Transverse colon (tissue), 4 donors: Measurements from ENCODE around the gene LRP3.

Experiments used
- EP300 ChIP-seq: sonication (generic); formaldehyde crosslinking; IDR thresholded peaks from one replicate; pipeline ENCODE4 v1.6.1; 2017; ENCODE audit warnings: antibody characterized with exemption, low read depth
- POLR2A ChIP-seq: fragments of 450-650 bp; IDR thresholded peaks from one replicate; pipeline ENCODE4 v1.6.1; 2016; ENCODE audit warnings: antibody characterized with exemption, mild to moderate bottlenecking, moderate library complexity
- POLR2AphosphoS5 ChIP-seq, 3 donors: sonication (generic); formaldehyde crosslinking; IDR thresholded peaks; one replicate each; pipeline ENCODE4 v1.6.1; 2016; ENCODE audit warnings: antibody characterized with exemption in 3 of 3
- TF ChIP-seq, protein P1 (sequence below), 5 experiments: fragments of 200-600 bp in 3 of 5; fragments of 450-650 bp in 2 of 5; sonication (generic) in 3 of 5; IDR thresholded peaks; 1 replicate in 2 of 5; 2 replicates in 3 of 5; pipeline ENCODE4 v1.5.1; 2016 to 2017; ENCODE audit warnings: antibody characterized with exemption in 5 of 5, inconsistent platforms in 3 of 5, mild to moderate bottlenecking in 2 of 5, moderate library complexity in 1 of 5

DNA sequence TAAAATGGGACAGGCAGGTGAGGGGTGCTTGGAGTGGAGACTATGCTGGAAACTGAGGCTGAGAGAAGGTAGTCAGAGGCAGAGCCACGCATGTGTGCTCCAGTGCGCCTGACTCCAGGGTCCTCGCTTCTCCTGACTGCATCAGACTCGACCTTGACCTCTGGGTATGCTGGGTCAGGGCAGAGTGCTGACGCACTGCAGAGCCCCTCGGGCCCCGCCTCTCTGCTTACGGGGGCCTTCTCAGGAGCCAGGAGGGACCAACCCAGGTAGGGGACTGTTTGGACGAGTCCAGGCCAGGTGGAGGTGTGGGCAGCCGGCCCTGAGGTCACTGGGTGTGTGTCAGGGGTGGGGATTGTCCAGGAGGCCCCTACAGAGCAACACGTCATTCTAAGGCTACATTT, 54.4 kb downstream of the LRP3 start:
- TF ChIP-seq, protein P1, sequence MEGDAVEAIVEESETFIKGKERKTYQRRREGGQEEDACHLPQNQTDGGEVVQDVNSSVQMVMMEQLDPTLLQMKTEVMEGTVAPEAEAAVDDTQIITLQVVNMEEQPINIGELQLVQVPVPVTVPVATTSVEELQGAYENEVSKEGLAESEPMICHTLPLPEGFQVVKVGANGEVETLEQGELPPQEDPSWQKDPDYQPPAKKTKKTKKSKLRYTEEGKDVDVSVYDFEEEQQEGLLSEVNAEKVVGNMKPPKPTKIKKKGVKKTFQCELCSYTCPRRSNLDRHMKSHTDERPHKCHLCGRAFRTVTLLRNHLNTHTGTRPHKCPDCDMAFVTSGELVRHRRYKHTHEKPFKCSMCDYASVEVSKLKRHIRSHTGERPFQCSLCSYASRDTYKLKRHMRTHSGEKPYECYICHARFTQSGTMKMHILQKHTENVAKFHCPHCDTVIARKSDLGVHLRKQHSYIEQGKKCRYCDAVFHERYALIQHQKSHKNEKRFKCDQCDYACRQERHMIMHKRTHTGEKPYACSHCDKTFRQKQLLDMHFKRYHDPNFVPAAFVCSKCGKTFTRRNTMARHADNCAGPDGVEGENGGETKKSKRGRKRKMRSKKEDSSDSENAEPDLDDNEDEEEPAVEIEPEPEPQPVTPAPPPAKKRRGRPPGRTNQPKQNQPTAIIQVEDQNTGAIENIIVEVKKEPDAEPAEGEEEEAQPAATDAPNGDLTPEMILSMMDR (IDR thresholded peaks at IDR 0.05): no peak
- no peak for TF ChIP-seq POLR2A
- no peak for TF ChIP-seq EP300
- no peak for TF ChIP-seq POLR2AphosphoS5 (IDR thresholded peaks at IDR 0.05)
